B cell (primary cell): ENCODE results near the gene RPA3. TPM values are rescaled to one million over a fixed set of nuclear protein-coding genes. Genes with fewer than 3 reads are reported as not detected.

Source experiments
- ATAC-seq: fragments of 200-7000 bp; cut with Tn5 transposase; one replicate; pipeline ENCODE4 v1.10.0; 2021; ENCODE audit warnings: low read depth, mild to moderate bottlenecking, moderate number of reproducible peaks, moderate library complexity
- CTCF ChIA-PET: fragments of 350-600 bp; sonication (Branson Sonifier 250); formaldehyde crosslinking; loops from one replicate; lab custom pipeline; 2021; ENCODE audit warnings: antibody characterized with exemption, inconsistent platforms; lab: Charles Lee
- POLR2A ChIA-PET: fragments of 350-600 bp; sonication (Branson Sonifier 250); formaldehyde crosslinking; loops from one replicate; lab custom pipeline; 2021; ENCODE audit warnings: antibody characterized with exemption; lab: Charles Lee
- DNase-seq: peaks from one replicate; pipeline ENCODE4 v3.0.0; 2013
- H2AFZ ChIP-seq: 2 replicates; pipeline ENCODE4 v1.6.1; 2012; ENCODE audit warnings: mild to moderate bottlenecking, low read depth, low read length; ENCODE audit not compliant: insufficient read depth, poor library complexity, severe bottlenecking
- H3K27ac ChIP-seq, 2 donors: 1 replicate in 1 of 2; 2 replicates in 1 of 2; pipeline ENCODE4 v1.5.1; 2012 to 2013; ENCODE audit warnings: low read length in 2 of 2, mild to moderate bottlenecking in 2 of 2, moderate library complexity in 1 of 2
- H3K27me3 ChIP-seq, 4 experiments: fragments of 200-600 bp in 1 of 4; sonication (generic) in 1 of 4; replicated peaks in 1 of 4; 1 replicate in 2 of 4; 2 replicates in 2 of 4; pipeline versions ENCODE4 v1.6.1 to v1.7.0; 2013 to 2016; ENCODE audit warnings: low read length in 3 of 4, mild to moderate bottlenecking in 2 of 4, mixed read lengths in 1 of 4, moderate library complexity in 1 of 4; ENCODE audit not compliant: insufficient read depth in 4 of 4, control insufficient read depth in 3 of 4; ENCODE audit errors: control extremely low read depth in 1 of 4
- H3K36me3 ChIP-seq, 2 experiments: replicated peaks in 1 of 2; 1 replicate in 1 of 2; 2 replicates in 1 of 2; pipeline versions ENCODE4 v1.6.1 to v1.7.1; 2013; ENCODE audit warnings: low read length in 1 of 2; ENCODE audit not compliant: insufficient read depth in 2 of 2, control insufficient read depth in 1 of 2; ENCODE audit errors: control extremely low read depth in 1 of 2, extremely low read depth in 1 of 2
- H3K4me1 ChIP-seq, 2 donors: fragments of 200-600 bp in 1 of 2; sonication (generic) in 1 of 2; 1 replicate in 1 of 2; 2 replicates in 1 of 2; pipeline versions ENCODE4 v1.5.1 to v1.6.1; 2013 to 2017; ENCODE audit warnings: low read length in 2 of 2; ENCODE audit not compliant: control insufficient read depth in 2 of 2, insufficient read depth in 2 of 2
- H3K4me2 ChIP-seq: replicated peaks from 2 replicates; pipeline ENCODE3; 2012; ENCODE audit warnings: mild to moderate bottlenecking, low read depth, low read length; ENCODE audit not compliant: poor library complexity, severe bottlenecking
- H3K4me3 ChIP-seq, 5 experiments: fragments of 200-600 bp in 1 of 5; sonication (generic) in 1 of 5; 1 replicate in 3 of 5; 2 replicates in 2 of 5; pipeline versions ENCODE4 v1.5.1 to v1.7.0; 2011 to 2016; ENCODE audit warnings: low read length in 4 of 5, mild to moderate bottlenecking in 4 of 5, low read depth in 2 of 5, control low read depth in 1 of 5, moderate library complexity in 1 of 5; ENCODE audit not compliant: insufficient read depth in 1 of 5; ENCODE audit errors: control extremely low read depth in 1 of 5, extremely low read depth in 1 of 5
- H3K79me2 ChIP-seq: fragments of 200-600 bp; sonication (generic); one replicate; pipeline ENCODE4 v1.6.0; 2016; ENCODE audit warnings: low read length; ENCODE audit not compliant: control insufficient read depth, insufficient read depth
- H3K9ac ChIP-seq: fragments of 200-600 bp; sonication (generic); 2 replicates; pipeline ENCODE4 v1.6.1; 2017; ENCODE audit warnings: mild to moderate bottlenecking, low read length, moderate library complexity
- H3K9me3 ChIP-seq, 3 donors: one replicate each; pipeline versions ENCODE4 v1.6.1 to v1.7.1; 2013; ENCODE audit warnings: low read length in 2 of 3; ENCODE audit not compliant: control insufficient read depth in 2 of 3, insufficient read depth in 1 of 3; ENCODE audit errors: control extremely low read depth in 1 of 3
- H4K20me1 ChIP-seq: 2 replicates; pipeline ENCODE4 v1.6.0; 2012; ENCODE audit warnings: mild to moderate bottlenecking, low read length; ENCODE audit not compliant: insufficient read depth, control insufficient read depth, poor library complexity, severe bottlenecking
- H3K27ac Mint-ChIP-seq: one replicate; pipeline ENCODE4 v1.8.0; 2021; ENCODE audit warnings: mixed read lengths
- H3K27me3 Mint-ChIP-seq: one replicate; pipeline ENCODE4 v1.8.0; 2021; ENCODE audit warnings: mixed read lengths
- H3K4me1 Mint-ChIP-seq: one replicate; pipeline ENCODE4 v1.8.0; 2021; ENCODE audit warnings: mixed read lengths
- H3K4me3 Mint-ChIP-seq: one replicate; pipeline ENCODE4 v1.8.0; 2021; ENCODE audit warnings: mixed read lengths
- H3K9me3 Mint-ChIP-seq: one replicate; pipeline ENCODE4 v1.8.0; 2022; ENCODE audit warnings: mixed read lengths; ENCODE audit not compliant: insufficient read depth
- EZH2 ChIP-seq: IDR thresholded peaks from 2 replicates; pipeline ENCODE4 v1.6.1; 2012; ENCODE audit warnings: borderline replicate concordance, low read depth, mild to moderate bottlenecking, moderate library complexity, low read length; ENCODE audit not compliant: insufficient read depth, poor library complexity, severe bottlenecking
- WGBS: methylation state at CpG from one replicate; pipeline ENCODE4 v1.1.5; 2013; ENCODE audit warnings: missing lambda C conversion rate; ENCODE audit not compliant: insufficient coverage; 5-methylcytosine and 5-hydroxymethylcytosine counted together
- intact Hi-C: fragments of 100-400 bp; cut with micrococcal nuclease; formaldehyde crosslinking; loops from one replicate; pipeline ENCODE4 v1.10.0; 2022
- polyA plus RNA-seq: library from polyadenylated mRNA; depleted of rRNA; stranded (reverse); fragments of >200 nt; gene quantifications from 2 replicates; pipeline ENCODE4 v1.2.3, GENCODE V29; 2012
- total RNA-seq, 2 donors: library from RNA; stranded (reverse); fragments of 120-200 nt in 1 of 2; gene quantifications; 1 replicate in 1 of 2; 2 replicates in 1 of 2; pipeline versions ENCODE4 v1.2.3 to v1.2.4, GENCODE V29; 2013 to 2022
- TF ChIP-seq, protein P1 (sequence below): fragments of 200-600 bp; IDR thresholded peaks from one replicate; pipeline ENCODE4 v1.8.0; 2022; ENCODE audit warnings: antibody characterized with exemption, mild to moderate bottlenecking

Gene RPA3
- total and polyA plus RNA-seq, 2 donors (not counting 1 experiment from before 2014, with no cell fraction given), result 25.6 to 49.3 TPM

DNA sequence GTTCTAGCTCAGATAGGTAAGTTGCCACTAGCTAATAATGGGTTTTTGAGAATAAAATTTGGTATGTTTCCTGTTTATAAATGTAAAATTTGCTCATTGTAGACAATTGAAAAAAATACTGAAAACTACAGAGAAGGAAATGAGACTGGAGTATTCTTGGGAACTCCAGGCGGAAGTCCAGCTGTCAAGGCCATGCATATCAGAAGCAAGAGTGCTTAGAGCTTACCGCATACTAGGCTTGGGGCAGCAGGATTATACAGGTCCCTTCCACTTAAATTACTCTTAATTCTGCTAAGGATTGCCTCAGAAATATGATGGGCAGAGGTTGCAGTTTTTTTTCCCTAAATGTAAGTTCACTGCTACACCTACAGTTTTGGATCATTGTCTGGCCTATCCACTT is 51.2 kb downstream of the RPA3 start:
- no peak for ATAC-seq
- no peak overlapping the region for H3K9ac ChIP-seq
- H3K27me3 ChIP-seq, result no peaks in the 10 kb centered on the region
- H3K4me3 ChIP-seq, result no peak overlapping the region
- ChIA-PET POLR2A (no interaction called here), CTCF (interaction anchor here (1.0 to 2.9 kb wide), 4 partner anchors 13 to 523 kb away, joined by 3 to 10 read pairs (median 3); no protein-coding TSS in a partner anchor)
- H3K4me2 ChIP-seq, result no peak overlapping the region
- no peak for TF ChIP-seq EZH2
- TF ChIP-seq, protein P1, sequence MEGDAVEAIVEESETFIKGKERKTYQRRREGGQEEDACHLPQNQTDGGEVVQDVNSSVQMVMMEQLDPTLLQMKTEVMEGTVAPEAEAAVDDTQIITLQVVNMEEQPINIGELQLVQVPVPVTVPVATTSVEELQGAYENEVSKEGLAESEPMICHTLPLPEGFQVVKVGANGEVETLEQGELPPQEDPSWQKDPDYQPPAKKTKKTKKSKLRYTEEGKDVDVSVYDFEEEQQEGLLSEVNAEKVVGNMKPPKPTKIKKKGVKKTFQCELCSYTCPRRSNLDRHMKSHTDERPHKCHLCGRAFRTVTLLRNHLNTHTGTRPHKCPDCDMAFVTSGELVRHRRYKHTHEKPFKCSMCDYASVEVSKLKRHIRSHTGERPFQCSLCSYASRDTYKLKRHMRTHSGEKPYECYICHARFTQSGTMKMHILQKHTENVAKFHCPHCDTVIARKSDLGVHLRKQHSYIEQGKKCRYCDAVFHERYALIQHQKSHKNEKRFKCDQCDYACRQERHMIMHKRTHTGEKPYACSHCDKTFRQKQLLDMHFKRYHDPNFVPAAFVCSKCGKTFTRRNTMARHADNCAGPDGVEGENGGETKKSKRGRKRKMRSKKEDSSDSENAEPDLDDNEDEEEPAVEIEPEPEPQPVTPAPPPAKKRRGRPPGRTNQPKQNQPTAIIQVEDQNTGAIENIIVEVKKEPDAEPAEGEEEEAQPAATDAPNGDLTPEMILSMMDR, result no peak
- Mint-ChIP-seq H3K9me3 (no peaks in the 10 kb centered on the region), H3K27me3 (no peaks in the 10 kb centered on the region), H3K4me3 (no peak overlapping the region), H3K27ac (no peak overlapping the region), H3K4me1 (peaks cover 34% of the 10 kb centered on the region)
- intact Hi-C loops, result no loop called here
- H4K20me1 ChIP-seq, result peaks cover under 1% of the 10 kb centered on the region
- no peak overlapping the region for H3K27ac ChIP-seq
- 100% methylated on average over 2 of the region's 2 CpGs for WGBS
- DNase-seq, result no peak
- no peak overlapping the region for H2AFZ ChIP-seq
- peaks cover 56% of the 10 kb centered on the region for H3K79me2 ChIP-seq
- H3K36me3 ChIP-seq, result no peaks in the 10 kb centered on the region
- H3K9me3 ChIP-seq, result peaks cover 0 to 1% (median 0%) of the 10 kb centered on the region in 3 donors
- peaks cover 0 to 7% of the 10 kb centered on the region in 2 donors for H3K4me1 ChIP-seq

DNA sequence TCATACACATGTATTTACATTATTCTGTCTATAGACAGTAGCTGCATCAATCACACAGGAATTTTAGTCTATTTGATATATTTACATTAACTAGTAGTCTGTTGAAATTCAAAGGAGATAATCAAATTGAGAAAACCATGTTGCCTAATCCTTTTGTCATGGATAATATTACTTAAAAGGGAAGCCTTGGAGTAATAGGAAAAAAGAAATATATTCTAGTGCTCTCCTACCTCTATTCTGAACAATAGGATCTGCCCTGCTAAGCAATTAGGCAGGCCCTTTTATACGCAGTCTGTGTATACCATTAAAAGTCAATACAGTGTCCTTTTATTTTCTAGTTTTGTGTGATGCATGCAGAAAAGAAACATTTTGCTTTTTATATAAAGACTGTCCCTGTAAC is 53.4 kb downstream of the RPA3 start:
- Histone ChIP-seq H3K27me3 (no peaks in the 10 kb centered on the region), H3K4me3 (no peak overlapping the region), H2AFZ (no peak overlapping the region), H3K79me2 (peaks cover 60% of the 10 kb centered on the region), H3K4me2 (no peak overlapping the region), H4K20me1 (peaks cover 12% of the 10 kb centered on the region), H3K4me1 (no peaks in the 10 kb centered on the region), H3K9me3 (peaks cover 0 to 1% (median 0%) of the 10 kb centered on the region in 3 donors), H3K9ac (no peak overlapping the region), H3K27ac (no peak overlapping the region), H3K36me3 (no peaks in the 10 kb centered on the region)
- ATAC-seq (no peak), DNase-seq (no peak)
- intact Hi-C loops, result no loop called here
- H3K9me3 Mint-ChIP-seq, result no peaks in the 10 kb centered on the region
- H3K4me3 Mint-ChIP-seq, result no peak overlapping the region
- CTCF ChIA-PET, result interaction anchor here (0.6 to 2.9 kb wide), 2 partner anchors 16 to 25 kb away, joined by 3 to 10 read pairs; no protein-coding TSS in a partner anchor
- TF ChIP-seq, protein P1, result no peak
- TF ChIP-seq EZH2, result no peak
- H3K27me3 Mint-ChIP-seq, result no peaks in the 10 kb centered on the region
- POLR2A ChIA-PET, result no interaction called here
- no CpG with 5 or more reads among the region's 1 CpG for WGBS
- peaks cover 31% of the 10 kb centered on the region for H3K4me1 Mint-ChIP-seq
- no peak overlapping the region for H3K27ac Mint-ChIP-seq
